Gastroesophageal sphincter (tissue), 3 donors: ENCODE results near the gene UHRF1.

ENCODE experiments used
- CTCF ChIP-seq, 4 experiments: fragments of 200-600 bp in 2 of 4; fragments of 450-650 bp in 2 of 4; sonication (generic) in 1 of 4; IDR thresholded peaks; one replicate each; pipeline ENCODE4 v1.5.1; 2017 to 2019; ENCODE audit warnings: antibody characterized with exemption in 4 of 4, mild to moderate bottlenecking in 2 of 4, moderate library complexity in 2 of 4
- POLR2A ChIP-seq, 2 donors: fragments of 450-650 bp; IDR thresholded peaks; one replicate each; pipeline ENCODE4 v1.6.1; 2017; ENCODE audit warnings: antibody characterized with exemption in 2 of 2, mild to moderate bottlenecking in 2 of 2, moderate library complexity in 1 of 2
- POLR2AphosphoS5 ChIP-seq: sonication (generic); formaldehyde crosslinking; IDR thresholded peaks from one replicate; pipeline ENCODE4 v1.6.1; 2017; ENCODE audit warnings: antibody characterized with exemption

GRCh38 chr19:4981681-4981958 is 72.3 kb downstream of the UHRF1 start:
- no peak for TF ChIP-seq CTCF (IDR thresholded peaks at IDR 0.05)
- TF ChIP-seq POLR2AphosphoS5 = no peak
- no peak for TF ChIP-seq POLR2A (IDR thresholded peaks at IDR 0.05)
